SK-N-SH treated with all-trans-retinoic acid at 6 μM for 48 hours (cell line): ENCODE measurements around the gene LFNG.

Experiments used
- ATAC-seq: fragments of 200-7000 bp; cut with Tn5 transposase; 3 replicates; pipeline ENCODE4 v1.9.1; 2020; ENCODE audit warnings: mild to moderate bottlenecking, moderate library complexity
- BACH2 ChIP-seq: fragments of 250-450 bp; sonication (Bioruptor Pico); IDR thresholded peaks from 2 replicates; pipeline ENCODE4 v1.9.0; 2021; ENCODE audit warnings: mild to moderate bottlenecking, borderline replicate concordance
- CREB5 ChIP-seq: fragments of 250-450 bp; sonication (Bioruptor Pico); IDR thresholded peaks from 2 replicates; pipeline ENCODE4 v1.5.1; 2020; ENCODE audit warnings: low read depth, mild to moderate bottlenecking, moderate library complexity
- CSDC2 ChIP-seq: fragments of 250-450 bp; sonication (Bioruptor Pico); IDR thresholded peaks from 2 replicates; pipeline ENCODE4 v1.5.0; 2020; ENCODE audit warnings: mild to moderate bottlenecking, moderate library complexity
- CSRNP3 ChIP-seq: fragments of 250-450 bp; sonication (Bioruptor Pico); IDR thresholded peaks from 2 replicates; pipeline ENCODE4 v1.5.1; 2021; ENCODE audit warnings: mild to moderate bottlenecking, moderate library complexity
- ESRRG ChIP-seq: fragments of 250-450 bp; sonication (Bioruptor Pico); IDR thresholded peaks from 2 replicates; pipeline ENCODE4 v1.6.1; 2021; ENCODE audit warnings: mild to moderate bottlenecking
- GLIS3 ChIP-seq: fragments of 250-450 bp; sonication (Bioruptor Pico); IDR thresholded peaks from 2 replicates; pipeline ENCODE4 v1.5.0; 2020; ENCODE audit warnings: mild to moderate bottlenecking, moderate library complexity
- ISL1 ChIP-seq: fragments of 250-450 bp; sonication (Bioruptor Pico); IDR thresholded peaks from 2 replicates; pipeline ENCODE4 v2.1.2; 2022; ENCODE audit warnings: mild to moderate bottlenecking, moderate library complexity
- OSR1 ChIP-seq: fragments of 250-450 bp; sonication (Bioruptor Pico); IDR thresholded peaks from 2 replicates; pipeline ENCODE4 v1.8.0; 2022; ENCODE audit warnings: moderate library complexity, mild to moderate bottlenecking, inconsistent platforms
- PATZ1 ChIP-seq: fragments of 250-450 bp; sonication (Bioruptor Pico); IDR thresholded peaks from 2 replicates; pipeline ENCODE4 v1.8.0; 2020; ENCODE audit warnings: mild to moderate bottlenecking, moderate library complexity, borderline replicate concordance
- POU6F1 ChIP-seq: fragments of 250-450 bp; sonication (Bioruptor Pico); IDR thresholded peaks from 2 replicates; pipeline ENCODE4 v1.8.0; 2021; ENCODE audit warnings: low read depth, mild to moderate bottlenecking, moderate library complexity, borderline replicate concordance
- PPARA ChIP-seq: fragments of 250-450 bp; sonication (Bioruptor Pico); IDR thresholded peaks from 2 replicates; pipeline ENCODE4 v1.5.0; 2020; ENCODE audit warnings: mild to moderate bottlenecking, borderline replicate concordance
- RARB ChIP-seq: fragments of 250-450 bp; sonication (Bioruptor Pico); IDR thresholded peaks from 2 replicates; pipeline ENCODE4 v1.8.0; 2021; ENCODE audit warnings: mild to moderate bottlenecking, moderate library complexity
- SNAI2 ChIP-seq: fragments of 250-450 bp; sonication (Bioruptor Pico); IDR thresholded peaks from 2 replicates; pipeline ENCODE4 v1.5.0; 2020; ENCODE audit warnings: mild to moderate bottlenecking, moderate library complexity
- TCF4 ChIP-seq: fragments of 250-450 bp; sonication (Bioruptor Pico); IDR thresholded peaks from 2 replicates; pipeline ENCODE4 v1.8.0; 2021; ENCODE audit warnings: mild to moderate bottlenecking, moderate library complexity, borderline replicate concordance
- TOX ChIP-seq: fragments of 250-450 bp; sonication (Bioruptor Pico); IDR thresholded peaks from 2 replicates; pipeline ENCODE4 v1.8.0; 2021; ENCODE audit warnings: mild to moderate bottlenecking, moderate library complexity, borderline replicate concordance
- ZC3H10 ChIP-seq: fragments of 250-450 bp; sonication (Bioruptor Pico); IDR thresholded peaks from 2 replicates; pipeline ENCODE4 v1.5.1; 2021; ENCODE audit warnings: mild to moderate bottlenecking, moderate library complexity
- ZFP3 ChIP-seq: fragments of 250-450 bp; sonication (Bioruptor Pico); IDR thresholded peaks from 2 replicates; pipeline ENCODE4 v1.5.0; 2020; ENCODE audit warnings: mild to moderate bottlenecking, moderate library complexity
- ZNF70 ChIP-seq: fragments of 450-650 bp; formaldehyde crosslinking; IDR thresholded peaks from 2 replicates; pipeline ENCODE4 v1.5.0; 2020; ENCODE audit warnings: mild to moderate bottlenecking, moderate library complexity

The LFNG gene

GRCh38 chr7:2510130-2510776 lies 9.3 kb upstream of the LFNG start (continued):
- TF ChIP-seq POU6F1 (CRISPR knock-in tag) (no peak), ZNF70 (CRISPR knock-in tag) (no peak)

- no peak for ATAC-seq
- TF ChIP-seq SNAI2 (no peak), ZFP3 (no peak), ZC3H10 (no peak), TCF4 (CRISPR knock-in tag) (no peak), PPARA (no peak)
These were observed 8.4 kb upstream of the LFNG start for GRCh38 chr7:2510909-2511768.

- no peak for ATAC-seq
- TF ChIP-seq TCF4 (CRISPR knock-in tag) (no peak), TOX (CRISPR knock-in tag) (no peak), CREB5 (CRISPR knock-in tag) (no peak), PPARA (no peak), GLIS3 (CRISPR knock-in tag) (no peak)
These were observed 7.8 kb upstream of the LFNG start for GRCh38 chr7:2511769-2512168.

- no peak for TF ChIP-seq POU6F1 (CRISPR knock-in tag)
- no peak for TF ChIP-seq ESRRG
- TF ChIP-seq ZC3H10, result no peak
- no peak for TF ChIP-seq RARB (CRISPR knock-in tag)
- TF ChIP-seq CSDC2, result no peak
- TF ChIP-seq ISL1 (CRISPR knock-in tag), result no peak
- TF ChIP-seq BACH2 (CRISPR knock-in tag), result no peak
- TF ChIP-seq GLIS3 (CRISPR knock-in tag), result no peak
- TF ChIP-seq OSR1, result no peak
- no peak for TF ChIP-seq PATZ1 (CRISPR knock-in tag)
- TF ChIP-seq CSRNP3 (CRISPR knock-in tag), result no peak
- TF ChIP-seq CREB5 (CRISPR knock-in tag), result no peak
- no peak for TF ChIP-seq TCF4 (CRISPR knock-in tag)
- no peak for ATAC-seq
These were observed 7.4 kb upstream of the LFNG start for GRCh38 chr7:2512179-2512661.
